Measurements from ENCODE around the gene ALCAM.

DNA sequence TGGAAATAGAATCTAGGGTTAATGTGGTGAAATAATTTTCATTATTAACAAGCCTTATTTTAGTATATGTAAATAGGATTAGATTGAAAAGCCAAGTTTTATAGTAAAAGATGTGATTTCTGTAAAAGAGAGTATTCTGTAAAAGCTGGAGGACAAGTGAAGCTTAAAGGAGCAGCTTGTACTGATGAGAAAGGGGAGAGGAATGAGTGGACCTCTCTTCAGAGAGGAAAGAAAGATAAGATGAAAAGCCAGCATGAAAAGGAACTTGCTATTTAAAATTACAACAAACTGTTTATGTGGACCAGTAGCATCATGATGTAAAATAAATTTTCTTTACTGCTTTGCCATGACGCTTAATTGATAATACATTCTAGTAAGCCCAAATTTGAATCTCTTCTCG lies 18.5 kb downstream of the ALCAM start:
- TF ChIP-seq, protein P1, sequence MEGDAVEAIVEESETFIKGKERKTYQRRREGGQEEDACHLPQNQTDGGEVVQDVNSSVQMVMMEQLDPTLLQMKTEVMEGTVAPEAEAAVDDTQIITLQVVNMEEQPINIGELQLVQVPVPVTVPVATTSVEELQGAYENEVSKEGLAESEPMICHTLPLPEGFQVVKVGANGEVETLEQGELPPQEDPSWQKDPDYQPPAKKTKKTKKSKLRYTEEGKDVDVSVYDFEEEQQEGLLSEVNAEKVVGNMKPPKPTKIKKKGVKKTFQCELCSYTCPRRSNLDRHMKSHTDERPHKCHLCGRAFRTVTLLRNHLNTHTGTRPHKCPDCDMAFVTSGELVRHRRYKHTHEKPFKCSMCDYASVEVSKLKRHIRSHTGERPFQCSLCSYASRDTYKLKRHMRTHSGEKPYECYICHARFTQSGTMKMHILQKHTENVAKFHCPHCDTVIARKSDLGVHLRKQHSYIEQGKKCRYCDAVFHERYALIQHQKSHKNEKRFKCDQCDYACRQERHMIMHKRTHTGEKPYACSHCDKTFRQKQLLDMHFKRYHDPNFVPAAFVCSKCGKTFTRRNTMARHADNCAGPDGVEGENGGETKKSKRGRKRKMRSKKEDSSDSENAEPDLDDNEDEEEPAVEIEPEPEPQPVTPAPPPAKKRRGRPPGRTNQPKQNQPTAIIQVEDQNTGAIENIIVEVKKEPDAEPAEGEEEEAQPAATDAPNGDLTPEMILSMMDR (IDR thresholded peaks at IDR 0.05): no peak
- TF ChIP-seq POLR2A (IDR thresholded peaks at IDR 0.05): no peak
- TF ChIP-seq POLR2AphosphoS5 (IDR thresholded peaks at IDR 0.05): no peak
